ENCODE data around the gene HSD17B12.

- TF ChIP-seq, protein P1, sequence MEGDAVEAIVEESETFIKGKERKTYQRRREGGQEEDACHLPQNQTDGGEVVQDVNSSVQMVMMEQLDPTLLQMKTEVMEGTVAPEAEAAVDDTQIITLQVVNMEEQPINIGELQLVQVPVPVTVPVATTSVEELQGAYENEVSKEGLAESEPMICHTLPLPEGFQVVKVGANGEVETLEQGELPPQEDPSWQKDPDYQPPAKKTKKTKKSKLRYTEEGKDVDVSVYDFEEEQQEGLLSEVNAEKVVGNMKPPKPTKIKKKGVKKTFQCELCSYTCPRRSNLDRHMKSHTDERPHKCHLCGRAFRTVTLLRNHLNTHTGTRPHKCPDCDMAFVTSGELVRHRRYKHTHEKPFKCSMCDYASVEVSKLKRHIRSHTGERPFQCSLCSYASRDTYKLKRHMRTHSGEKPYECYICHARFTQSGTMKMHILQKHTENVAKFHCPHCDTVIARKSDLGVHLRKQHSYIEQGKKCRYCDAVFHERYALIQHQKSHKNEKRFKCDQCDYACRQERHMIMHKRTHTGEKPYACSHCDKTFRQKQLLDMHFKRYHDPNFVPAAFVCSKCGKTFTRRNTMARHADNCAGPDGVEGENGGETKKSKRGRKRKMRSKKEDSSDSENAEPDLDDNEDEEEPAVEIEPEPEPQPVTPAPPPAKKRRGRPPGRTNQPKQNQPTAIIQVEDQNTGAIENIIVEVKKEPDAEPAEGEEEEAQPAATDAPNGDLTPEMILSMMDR (conservative IDR thresholded peaks at IDR 0.05; ENCODE audit: low read depth in 2 of 2) = peak; percentile 79 to 91
- TF ChIP-seq EZH2phosphoT487 (IDR thresholded peaks at IDR 0.05; ENCODE audit: unreplicated experiment) (no peak), POLR2AphosphoS5 (IDR thresholded peaks at IDR 0.05; ENCODE audit: low read depth) (no peak), EZH2 (IDR thresholded peaks at IDR 0.05; ENCODE audit: low read depth, unreplicated experiment) (no peak), ZNF462 (CRISPR knock-in tag; IDR thresholded peaks at IDR 0.05) (no peak), ZNF331 (CRISPR knock-in tag; IDR thresholded peaks at IDR 0.05; ENCODE audit: low read depth) (no peak), REST (IDR thresholded peaks at IDR 0.05; ENCODE audit: unreplicated experiment) (no peak), CREB1 (CRISPR knock-in tag; IDR thresholded peaks at IDR 0.05; ENCODE audit: low read depth) (no peak), NANOG (IDR thresholded peaks at IDR 0.05; ENCODE audit: borderline replicate concordance) (no peak)
Observed at GRCh38 chr11:43852057-43852636, 171.6 kb downstream of the HSD17B12 start.

Data from GM23338 (cell line).